ENCODE data around the gene CPSF4L. TPM values are rescaled to one million over a fixed set of nuclear protein-coding genes. Genes with fewer than 3 reads are reported as not detected.
"Not testable (repeated sequence)": the region's sequence is repeated elsewhere in the genome, so short reads cannot be mapped to it uniquely, and the experiment has no call there.

Gene CPSF4L
- total RNA-seq, 2 experiments from 2014 or later = not detected

GRCh38 chr17:73272906-73273218 lies 11.2 kb upstream of the CPSF4L start:
- Mint-ChIP-seq H3K27ac (no peak overlapping the region), H3K9me3 (no peaks in the 10 kb centered on the region), H3K36me3 (ENCODE audit: low read depth) (no peaks in the 10 kb centered on the region), H3K4me1 (no peaks in the 10 kb centered on the region), H3K27me3 (no peaks in the 10 kb centered on the region), H3K4me3 (no peak overlapping the region)
- CTCF ChIA-PET = no interaction called here
- POLR2A ChIA-PET = no interaction called here
- DNase-seq = no peak

- H3K9me3 Mint-ChIP-seq = no peaks in the 10 kb centered on the region
- ChIA-PET CTCF (interaction anchor here (1.7 kb wide), 1 partner anchor 99 kb away, joined by 4 read pairs; no protein-coding TSS in a partner anchor), POLR2A (no interaction called here)
- H3K27me3 Mint-ChIP-seq = no peaks in the 10 kb centered on the region
- H3K4me3 Mint-ChIP-seq = no peak overlapping the region
- no peak for DNase-seq
- no peaks in the 10 kb centered on the region for H3K36me3 Mint-ChIP-seq (ENCODE audit: low read depth)
- no peak overlapping the region for H3K27ac Mint-ChIP-seq
- no peaks in the 10 kb centered on the region for H3K4me1 Mint-ChIP-seq
These were observed 9.4 kb upstream of the CPSF4L start for GRCh38 chr17:73271072-73271471.

GRCh38 chr17:73269791-73270190 lies 8.1 kb upstream of the CPSF4L start:
- Mint-ChIP-seq H3K4me1 (no peaks in the 10 kb centered on the region), H3K9me3 (no peaks in the 10 kb centered on the region), H3K27me3 (no peaks in the 10 kb centered on the region), H3K27ac (no peak overlapping the region), H3K4me3 (no peak overlapping the region), H3K36me3 (ENCODE audit: low read depth) (no peaks in the 10 kb centered on the region)
- POLR2A ChIA-PET = no interaction called here
- no peak for DNase-seq
- CTCF ChIA-PET = interaction anchor here (1.7 kb wide), 1 partner anchor 100 kb away, joined by 4 read pairs; no protein-coding TSS in a partner anchor

GRCh38 chr17:73269329-73269615 lies 7.6 kb upstream of the CPSF4L start:
- no peak overlapping the region for H3K4me3 Mint-ChIP-seq
- no peaks in the 10 kb centered on the region for H3K4me1 Mint-ChIP-seq
- no peaks in the 10 kb centered on the region for H3K36me3 Mint-ChIP-seq (ENCODE audit: low read depth)
- POLR2A ChIA-PET = no interaction called here
- no peak for DNase-seq
- no peaks in the 10 kb centered on the region for H3K27me3 Mint-ChIP-seq
- CTCF ChIA-PET = interaction anchor here (1.6 to 1.7 kb wide), 2 partner anchors 14 to 101 kb away, joined by 4 to 6 read pairs; no protein-coding TSS in a partner anchor
- H3K9me3 Mint-ChIP-seq = no peaks in the 10 kb centered on the region
- H3K27ac Mint-ChIP-seq = no peak overlapping the region

- ChIA-PET CTCF (interaction anchor here (0.6 to 1.6 kb wide), 3 partner anchors 13 to 101 kb away, joined by 5 to 7 read pairs (median 6); no protein-coding TSS in a partner anchor), POLR2A (no interaction called here)
- Mint-ChIP-seq H3K27ac (no peak overlapping the region), H3K4me3 (no peak overlapping the region), H3K9me3 (no peaks in the 10 kb centered on the region), H3K36me3 (ENCODE audit: low read depth) (no peaks in the 10 kb centered on the region), H3K27me3 (no peaks in the 10 kb centered on the region), H3K4me1 (no peaks in the 10 kb centered on the region)
- DNase-seq = no peak
These were observed 7.1 kb upstream of the CPSF4L start for GRCh38 chr17:73268582-73269328.

- Mint-ChIP-seq H3K36me3 (ENCODE audit: low read depth) (no peaks in the 10 kb centered on the region), H3K9me3 (no peaks in the 10 kb centered on the region), H3K4me3 (no peak overlapping the region), H3K27me3 (peaks cover 2% of the 10 kb centered on the region), H3K4me1 (no peaks in the 10 kb centered on the region), H3K27ac (no peak overlapping the region)
- ChIA-PET POLR2A (no interaction called here), CTCF (interaction anchor here (0.6 to 1.6 kb wide), 3 partner anchors 12 to 102 kb away, joined by 5 to 7 read pairs (median 6); no protein-coding TSS in a partner anchor)
- DNase-seq = no peak
These were observed 6.2 kb upstream of the CPSF4L start for GRCh38 chr17:73267648-73268537.

- CTCF ChIA-PET = interaction anchor here (1.1 to 1.6 kb wide), 3 partner anchors 11 to 539 kb away, joined by 3 to 5 read pairs (median 4); no protein-coding TSS in a partner anchor
These were observed 5.1 kb upstream of the CPSF4L start for GRCh38 chr17:73266796-73267195.

GRCh38 chr17:73265646-73266640 lies 4.3 kb upstream of the CPSF4L start:
- Mint-ChIP-seq H3K4me1 (no peaks in the 10 kb centered on the region), H3K36me3 (ENCODE audit: low read depth) (no peaks in the 10 kb centered on the region), H3K27me3 (peaks cover 2% of the 10 kb centered on the region), H3K9me3 (no peaks in the 10 kb centered on the region), H3K27ac (no peak overlapping the region), H3K4me3 (no peak overlapping the region)
- ChIA-PET POLR2A (no interaction called here), CTCF (interaction anchor here (0.7 to 1.6 kb wide), 4 partner anchors 11 to 538 kb away, joined by 3 to 5 read pairs (median 4); no protein-coding TSS in a partner anchor)
- no peak for DNase-seq

More at GRCh38 chr17:73266796-73267195, 5.1 kb upstream of the CPSF4L start:
- DNase-seq = no peak
- no peak overlapping the region for H3K27ac Mint-ChIP-seq
- POLR2A ChIA-PET = no interaction called here
- no peak overlapping the region for H3K4me3 Mint-ChIP-seq
- no peaks in the 10 kb centered on the region for H3K4me1 Mint-ChIP-seq
- H3K9me3 Mint-ChIP-seq = no peaks in the 10 kb centered on the region
- peaks cover 2% of the 10 kb centered on the region for H3K27me3 Mint-ChIP-seq
- H3K36me3 Mint-ChIP-seq (ENCODE audit: low read depth) = no peaks in the 10 kb centered on the region

- H3K4me1 Mint-ChIP-seq; H3K4me3 Mint-ChIP-seq; DNase-seq; CTCF ChIA-PET; H3K36me3 Mint-ChIP-seq (ENCODE audit: low read depth); H3K27ac Mint-ChIP-seq; H3K9me3 Mint-ChIP-seq; H3K27me3 Mint-ChIP-seq; POLR2A ChIA-PET: not testable (repeated sequence)
These were observed 2.8 kb upstream of the CPSF4L start for GRCh38 chr17:73264448-73264847.

- DNase-seq = no peak
- Mint-ChIP-seq H3K27ac (no peak overlapping the region), H3K36me3 (ENCODE audit: low read depth) (no peaks in the 10 kb centered on the region), H3K27me3 (peaks cover 2% of the 10 kb centered on the region), H3K4me3 (no peak overlapping the region), H3K9me3 (no peaks in the 10 kb centered on the region), H3K4me1 (no peaks in the 10 kb centered on the region)
- POLR2A ChIA-PET = no interaction called here
- CTCF ChIA-PET = interaction anchor here (0.7 to 0.9 kb wide), 3 partner anchors 8 to 536 kb away, joined by 3 to 5 read pairs (median 3); no protein-coding TSS in a partner anchor
These were observed 1.3 kb upstream of the CPSF4L start for GRCh38 chr17:73262676-73263642.

- Mint-ChIP-seq H3K27ac (no peak overlapping the region), H3K9me3 (no peaks in the 10 kb centered on the region), H3K4me3 (no peak overlapping the region), H3K27me3 (peaks cover 2% of the 10 kb centered on the region), H3K4me1 (no peaks in the 10 kb centered on the region), H3K36me3 (ENCODE audit: low read depth) (no peaks in the 10 kb centered on the region)
- DNase-seq = no peak
- CTCF ChIA-PET = interaction anchor here (0.9 kb wide), 1 partner anchor 535 kb away, joined by 5 read pairs; no protein-coding TSS in a partner anchor
- POLR2A ChIA-PET = no interaction called here
These were observed 434 bp upstream of the CPSF4L start for GRCh38 chr17:73261952-73262675.

Measured in activated CD4-positive, alpha-beta memory T cell treated with anti-CD3 and anti-CD28 coated beads, Interleukin-2, amount 10 ng/mL, durations not matched to agents 7 days and 5 days (primary cell).